Measurements from ENCODE around the gene BMERB1.

Gene BMERB1

DNA sequence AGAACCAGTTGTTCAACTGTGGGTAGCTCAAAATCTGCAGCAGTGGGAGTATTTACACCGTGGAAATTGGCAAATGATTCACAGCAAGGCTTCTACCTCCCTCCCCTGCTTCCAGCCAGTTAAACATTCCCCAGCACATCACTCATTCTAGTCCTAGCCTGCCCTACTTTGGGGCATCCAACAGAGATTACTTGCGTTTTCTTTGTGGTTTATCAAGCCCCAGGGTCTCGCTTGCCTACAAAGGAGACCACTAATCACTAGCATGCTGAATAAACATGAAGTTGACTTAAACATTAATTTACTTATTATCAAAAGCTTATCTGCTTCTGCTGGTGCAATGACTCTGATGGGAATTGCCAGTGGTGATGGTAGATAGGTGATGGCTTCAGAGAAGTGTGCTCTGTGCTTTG, 114.1 kb downstream of the BMERB1 start:
- no peak overlapping the region for H2BK15ac ChIP-seq (ENCODE audit: low read length)
- no peak overlapping the region for H2BK120ac ChIP-seq (ENCODE audit: low read depth, low read length)
- no peak overlapping the region for H3K4me3 ChIP-seq (ENCODE audit: low read length in 2 of 2)
- no peak for DNase-seq (ENCODE audit: low spot score)
- H3K27ac ChIP-seq (replicated peaks; ENCODE audit: low read length) = no peak overlapping the region
- H2BK12ac ChIP-seq (ENCODE audit: low read length) = no peak overlapping the region
- no peak overlapping the region for H2AFZ ChIP-seq (ENCODE audit: low read length)
- H3K4me1 ChIP-seq (ENCODE audit: control insufficient read depth in 2 of 2, insufficient read depth in 1 of 2, low read depth in 1 of 2, low read length in 2 of 2) = peaks cover 0 to 13% of the 10 kb centered on the region in 2 donors
- no peak overlapping the region for H3K4ac ChIP-seq (ENCODE audit: low read length)
- peaks cover 3% of the 10 kb centered on the region for H3K79me1 ChIP-seq (ENCODE audit: low read depth, low read length)
- H2AK5ac ChIP-seq (ENCODE audit: low read depth, low read length) = no peak overlapping the region
- H4K8ac ChIP-seq (ENCODE audit: low read depth, low read length) = no peak overlapping the region
- peak overlapping the region; percentile 46 for H2BK5ac ChIP-seq (ENCODE audit: low read length)
- H3K9ac ChIP-seq (ENCODE audit: low read depth, low read length, poor library complexity) = no peak overlapping the region
- no peak overlapping the region for H3K23ac ChIP-seq (ENCODE audit: low read depth, low read length, poor library complexity)
- H3K18ac ChIP-seq (ENCODE audit: low read length) = peak overlapping the region; percentile 19
- no peaks in the 10 kb centered on the region for H3K27me3 ChIP-seq (ENCODE audit: control insufficient read depth in 3 of 3, insufficient read depth in 3 of 3, low read depth in 1 of 3, low read length in 3 of 3)
- H3K36me3 ChIP-seq (replicated peaks in 1 of 2; ENCODE audit: control insufficient read depth in 2 of 2, insufficient read depth in 2 of 2, low read length in 2 of 2) = no peaks in the 10 kb centered on the region
- H3K9me3 ChIP-seq (replicated peaks in 1 of 2; ENCODE audit: control insufficient read depth in 2 of 2, insufficient read depth in 1 of 2, low read depth in 1 of 2, low read length in 2 of 2) = peaks cover 0 to 1% of the 10 kb centered on the region in 2 donors
- no peak overlapping the region for H4K91ac ChIP-seq (ENCODE audit: low read depth, low read length, poor library complexity)
- no CpG with 5 or more reads among the region's 3 CpGs for WGBS, 2 donors (ENCODE audit: extremely low coverage in 2 of 2, insufficient read length in 2 of 2, insufficient replicate concordance in 1 of 2)
- H3K14ac ChIP-seq (ENCODE audit: low read length) = no peak overlapping the region
- H3K4me2 ChIP-seq (ENCODE audit: insufficient read depth, low read length, poor library complexity, severe bottlenecking) = no peak overlapping the region

DNA sequence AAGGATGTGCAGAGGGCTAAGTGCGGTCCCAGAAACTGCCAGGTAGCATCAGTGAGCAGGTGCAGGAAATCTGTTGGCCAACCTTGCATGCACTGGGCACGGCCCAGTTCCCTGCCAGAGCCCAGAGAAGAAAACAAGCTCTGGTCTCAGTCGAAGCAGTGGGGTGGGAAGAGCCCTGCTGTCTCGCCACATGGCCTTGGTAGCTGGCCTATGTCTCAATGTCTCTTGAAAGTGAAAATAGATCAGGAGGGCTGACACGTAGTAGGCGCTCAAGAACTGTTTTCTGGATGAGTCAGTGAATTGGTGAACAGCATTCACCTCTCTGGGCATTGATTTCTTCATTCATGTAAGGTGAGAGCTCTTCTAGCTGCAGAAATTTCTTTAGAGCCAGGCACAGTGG, 118.1 kb downstream of the BMERB1 start:
- H3K9ac ChIP-seq (ENCODE audit: low read depth, low read length, poor library complexity) = no peak overlapping the region
- H3K23ac ChIP-seq (ENCODE audit: low read depth, low read length, poor library complexity) = no peak overlapping the region
- H3K9me3 ChIP-seq (replicated peaks in 1 of 2; ENCODE audit: control insufficient read depth in 2 of 2, insufficient read depth in 1 of 2, low read depth in 1 of 2, low read length in 2 of 2) = no peaks in the 10 kb centered on the region
- DNase-seq (ENCODE audit: low spot score) = no peak
- H2BK120ac ChIP-seq (ENCODE audit: low read depth, low read length) = no peak overlapping the region
- H3K4me2 ChIP-seq (ENCODE audit: insufficient read depth, low read length, poor library complexity, severe bottlenecking) = no peak overlapping the region
- H3K36me3 ChIP-seq (replicated peaks in 1 of 2; ENCODE audit: control insufficient read depth in 2 of 2, insufficient read depth in 2 of 2, low read length in 2 of 2) = no peaks in the 10 kb centered on the region
- no peaks in the 10 kb centered on the region for H3K27me3 ChIP-seq (ENCODE audit: control insufficient read depth in 3 of 3, insufficient read depth in 3 of 3, low read depth in 1 of 3, low read length in 3 of 3)
- no peak overlapping the region for H3K4ac ChIP-seq (ENCODE audit: low read length)
- no peak overlapping the region for H2BK12ac ChIP-seq (ENCODE audit: low read length)
- H3K4me1 ChIP-seq (ENCODE audit: control insufficient read depth in 2 of 2, insufficient read depth in 1 of 2, low read depth in 1 of 2, low read length in 2 of 2) = peaks cover 0 to 12% of the 10 kb centered on the region in 2 donors
- no peak overlapping the region for H3K18ac ChIP-seq (ENCODE audit: low read length)
- H2BK15ac ChIP-seq (ENCODE audit: low read length) = no peak overlapping the region
- H4K91ac ChIP-seq (ENCODE audit: low read depth, low read length, poor library complexity) = no peak overlapping the region
- H2AFZ ChIP-seq (ENCODE audit: low read length) = no peak overlapping the region
- H3K79me1 ChIP-seq (ENCODE audit: low read depth, low read length) = peaks cover 3% of the 10 kb centered on the region
- H2AK5ac ChIP-seq (ENCODE audit: low read depth, low read length) = no peak overlapping the region
- no CpG with 5 or more reads among the region's 6 CpGs for WGBS, 2 donors (ENCODE audit: extremely low coverage in 2 of 2, insufficient read length in 2 of 2, insufficient replicate concordance in 1 of 2)
- no peak overlapping the region for H3K4me3 ChIP-seq (ENCODE audit: low read length in 2 of 2)
- no peak overlapping the region for H3K27ac ChIP-seq (replicated peaks; ENCODE audit: low read length)
- no peak overlapping the region for H4K8ac ChIP-seq (ENCODE audit: low read depth, low read length)
- H2BK5ac ChIP-seq (ENCODE audit: low read length) = no peak overlapping the region
- H3K14ac ChIP-seq (ENCODE audit: low read length) = no peak overlapping the region

DNA sequence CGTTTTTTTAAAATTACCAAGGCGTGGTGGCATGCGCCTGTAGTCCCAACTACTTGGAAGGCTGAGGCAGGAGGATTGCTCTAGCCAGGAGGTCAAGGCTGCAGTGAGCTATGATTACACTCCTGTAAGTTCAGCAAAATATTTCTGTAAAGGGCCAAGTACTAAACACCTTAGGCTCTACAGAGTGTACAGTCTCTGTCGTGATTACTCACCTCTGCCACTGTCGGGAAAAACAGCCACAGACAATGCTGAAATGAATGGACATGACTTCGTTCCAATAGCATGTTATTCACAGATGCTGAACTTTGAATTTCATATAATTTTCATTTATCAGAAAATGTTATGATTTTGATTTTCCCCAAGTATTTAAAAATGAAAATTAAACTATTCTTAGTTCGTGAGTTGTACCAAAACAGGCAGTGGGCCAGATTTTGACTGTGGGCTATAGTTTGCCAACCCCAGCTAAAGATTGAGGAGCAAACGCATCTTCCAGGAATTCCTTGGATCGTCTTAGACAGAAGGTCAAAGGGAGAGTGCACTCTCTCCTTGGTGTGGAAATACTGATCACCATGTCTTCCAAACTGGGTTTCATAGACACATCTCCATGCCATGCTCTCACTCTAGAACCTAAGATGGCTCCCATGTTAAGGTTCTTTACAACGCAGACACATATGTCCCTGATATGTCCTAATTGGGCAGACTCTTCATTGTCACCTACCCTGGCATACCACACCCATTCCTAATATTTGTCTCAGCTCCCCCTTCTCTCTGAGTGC, 119.1 kb downstream of the BMERB1 start:
- peaks cover 3% of the 10 kb centered on the region for H3K79me1 ChIP-seq (ENCODE audit: low read depth, low read length)
- no peak overlapping the region for H2BK15ac ChIP-seq (ENCODE audit: low read length)
- peaks cover 0 to 12% of the 10 kb centered on the region in 2 donors for H3K4me1 ChIP-seq (ENCODE audit: control insufficient read depth in 2 of 2, insufficient read depth in 1 of 2, low read depth in 1 of 2, low read length in 2 of 2)
- H2BK5ac ChIP-seq (ENCODE audit: low read length) = no peak overlapping the region
- H3K23ac ChIP-seq (ENCODE audit: low read depth, low read length, poor library complexity) = no peak overlapping the region
- no peak overlapping the region for H3K4me2 ChIP-seq (ENCODE audit: insufficient read depth, low read length, poor library complexity, severe bottlenecking)
- H3K4me3 ChIP-seq (ENCODE audit: low read length in 2 of 2) = no peak overlapping the region
- H2AFZ ChIP-seq (ENCODE audit: low read length) = no peak overlapping the region
- no peak for DNase-seq (ENCODE audit: low spot score)
- H2AK5ac ChIP-seq (ENCODE audit: low read depth, low read length) = no peak overlapping the region
- no peak overlapping the region for H3K18ac ChIP-seq (ENCODE audit: low read length)
- H2BK12ac ChIP-seq (ENCODE audit: low read length) = no peak overlapping the region
- H3K27ac ChIP-seq (replicated peaks; ENCODE audit: low read length) = no peak overlapping the region
- no peak overlapping the region for H3K14ac ChIP-seq (ENCODE audit: low read length)
- H3K4ac ChIP-seq (ENCODE audit: low read length) = no peak overlapping the region
- no peaks in the 10 kb centered on the region for H3K9me3 ChIP-seq (replicated peaks in 1 of 2; ENCODE audit: control insufficient read depth in 2 of 2, insufficient read depth in 1 of 2, low read depth in 1 of 2, low read length in 2 of 2)
- H3K9ac ChIP-seq (ENCODE audit: low read depth, low read length, poor library complexity) = no peak overlapping the region
- H4K8ac ChIP-seq (ENCODE audit: low read depth, low read length) = no peak overlapping the region
- no peaks in the 10 kb centered on the region for H3K27me3 ChIP-seq (ENCODE audit: control insufficient read depth in 3 of 3, insufficient read depth in 3 of 3, low read depth in 1 of 3, low read length in 3 of 3)
- H4K91ac ChIP-seq (ENCODE audit: low read depth, low read length, poor library complexity) = no peak overlapping the region
- no peak overlapping the region for H2BK120ac ChIP-seq (ENCODE audit: low read depth, low read length)
- no peaks in the 10 kb centered on the region for H3K36me3 ChIP-seq (replicated peaks in 1 of 2; ENCODE audit: control insufficient read depth in 2 of 2, insufficient read depth in 2 of 2, low read length in 2 of 2)
- WGBS, 2 donors (ENCODE audit: extremely low coverage in 2 of 2, insufficient read length in 2 of 2, insufficient replicate concordance in 1 of 2) = no CpG with 5 or more reads among the region's 10 CpGs

DNA sequence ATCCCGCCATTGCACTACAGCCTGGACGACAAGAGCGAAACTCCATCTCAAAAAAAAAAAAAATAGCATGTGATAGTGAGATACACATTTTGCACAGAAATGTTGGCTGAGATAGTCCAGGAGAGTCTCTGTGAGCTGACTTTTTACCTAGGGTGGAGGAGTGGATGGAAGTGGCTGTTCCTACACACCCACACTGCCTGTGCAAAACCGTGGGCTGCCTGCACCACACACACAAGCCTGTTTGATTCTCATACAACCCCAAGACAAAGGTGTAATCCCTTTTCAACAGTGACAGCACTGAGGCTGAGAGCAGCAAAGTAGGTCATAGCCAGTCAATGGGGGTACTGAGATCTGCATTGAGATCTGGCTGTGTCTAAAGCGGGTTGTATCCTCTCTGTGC, 121.7 kb downstream of the BMERB1 start:
- no peak overlapping the region for H3K4me2 ChIP-seq (ENCODE audit: insufficient read depth, low read length, poor library complexity, severe bottlenecking)
- H3K9ac ChIP-seq (ENCODE audit: low read depth, low read length, poor library complexity) = no peak overlapping the region
- H3K18ac ChIP-seq (ENCODE audit: low read length) = no peak overlapping the region
- H3K4me1 ChIP-seq (ENCODE audit: control insufficient read depth in 2 of 2, insufficient read depth in 1 of 2, low read depth in 1 of 2, low read length in 2 of 2) = peaks cover 0 to 7% of the 10 kb centered on the region in 2 donors
- H4K91ac ChIP-seq (ENCODE audit: low read depth, low read length, poor library complexity) = no peak overlapping the region
- H2BK5ac ChIP-seq (ENCODE audit: low read length) = no peak overlapping the region
- no peak overlapping the region for H3K4me3 ChIP-seq (ENCODE audit: low read length in 2 of 2)
- no peaks in the 10 kb centered on the region for H3K36me3 ChIP-seq (replicated peaks in 1 of 2; ENCODE audit: control insufficient read depth in 2 of 2, insufficient read depth in 2 of 2, low read length in 2 of 2)
- H3K27ac ChIP-seq (replicated peaks; ENCODE audit: low read length) = no peak overlapping the region
- H3K23ac ChIP-seq (ENCODE audit: low read depth, low read length, poor library complexity) = no peak overlapping the region
- no peak overlapping the region for H3K14ac ChIP-seq (ENCODE audit: low read length)
- H3K4ac ChIP-seq (ENCODE audit: low read length) = no peak overlapping the region
- H3K79me1 ChIP-seq (ENCODE audit: low read depth, low read length) = peaks cover 3% of the 10 kb centered on the region
- no CpG with 5 or more reads among the region's 5 CpGs for WGBS, 2 donors (ENCODE audit: extremely low coverage in 2 of 2, insufficient read length in 2 of 2, insufficient replicate concordance in 1 of 2)
- no peak for DNase-seq (ENCODE audit: low spot score)
- no peaks in the 10 kb centered on the region for H3K27me3 ChIP-seq (ENCODE audit: control insufficient read depth in 3 of 3, insufficient read depth in 3 of 3, low read depth in 1 of 3, low read length in 3 of 3)
- H2AFZ ChIP-seq (ENCODE audit: low read length) = no peak overlapping the region
- no peaks in the 10 kb centered on the region for H3K9me3 ChIP-seq (replicated peaks in 1 of 2; ENCODE audit: control insufficient read depth in 2 of 2, insufficient read depth in 1 of 2, low read depth in 1 of 2, low read length in 2 of 2)
- H2BK12ac ChIP-seq (ENCODE audit: low read length) = no peak overlapping the region
- H2BK120ac ChIP-seq (ENCODE audit: low read depth, low read length) = no peak overlapping the region
- no peak overlapping the region for H4K8ac ChIP-seq (ENCODE audit: low read depth, low read length)
- H2BK15ac ChIP-seq (ENCODE audit: low read length) = no peak overlapping the region
- H2AK5ac ChIP-seq (ENCODE audit: low read depth, low read length) = no peak overlapping the region

Measured in neuronal stem cell (in vitro differentiated cells).